Measurements from ENCODE around the gene ZNF536.

DNA sequence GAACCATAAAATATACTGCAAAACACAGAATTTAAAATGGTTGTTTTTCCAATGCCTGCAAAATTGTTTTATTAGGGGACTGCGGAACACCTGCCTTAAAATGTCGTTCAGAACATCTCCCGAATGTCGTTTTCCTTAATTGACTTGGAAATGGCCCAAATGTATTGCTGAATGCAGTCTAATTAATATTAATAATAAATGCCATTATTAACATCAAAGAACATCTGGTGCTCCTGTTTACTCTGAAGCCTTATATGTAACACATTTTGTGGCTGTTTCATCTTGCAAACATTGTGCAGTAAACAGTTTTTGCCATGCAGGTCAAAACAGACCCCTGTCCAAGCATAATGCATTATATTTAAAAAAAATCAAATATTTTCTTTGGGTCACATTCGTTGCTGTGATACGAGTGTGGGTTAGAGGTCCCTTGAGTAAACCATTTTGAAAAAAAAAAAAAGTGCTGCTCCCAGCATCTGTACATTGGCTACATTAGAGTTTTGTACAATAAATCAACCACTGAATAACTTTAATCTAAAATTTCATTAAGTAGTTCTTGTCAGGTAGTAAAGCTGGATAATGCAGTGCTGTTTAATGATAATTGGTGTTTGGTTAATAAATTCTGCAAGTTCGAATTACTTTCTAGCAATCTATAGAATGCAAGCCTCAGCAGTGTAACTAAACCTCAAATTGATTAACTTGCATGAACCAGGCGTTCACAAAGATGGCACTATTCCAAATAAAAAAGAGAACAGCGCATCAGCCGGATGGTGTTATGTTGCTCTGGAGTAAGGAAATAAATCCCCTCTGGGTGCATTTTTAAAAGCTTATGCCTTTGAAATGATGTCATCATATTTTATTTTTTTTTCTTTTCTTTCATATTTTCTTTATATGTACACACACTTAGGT lies 140.2 kb downstream of the ZNF536 start:
- TF ChIP-seq POLR2A (IDR thresholded peaks at IDR 0.05; ENCODE audit: extremely low read depth, insufficient read length) (no peak), MYC (IDR thresholded peaks at IDR 0.05; ENCODE audit: low read depth, low read length) (no peak)
- TF ChIP-seq, protein P1, sequence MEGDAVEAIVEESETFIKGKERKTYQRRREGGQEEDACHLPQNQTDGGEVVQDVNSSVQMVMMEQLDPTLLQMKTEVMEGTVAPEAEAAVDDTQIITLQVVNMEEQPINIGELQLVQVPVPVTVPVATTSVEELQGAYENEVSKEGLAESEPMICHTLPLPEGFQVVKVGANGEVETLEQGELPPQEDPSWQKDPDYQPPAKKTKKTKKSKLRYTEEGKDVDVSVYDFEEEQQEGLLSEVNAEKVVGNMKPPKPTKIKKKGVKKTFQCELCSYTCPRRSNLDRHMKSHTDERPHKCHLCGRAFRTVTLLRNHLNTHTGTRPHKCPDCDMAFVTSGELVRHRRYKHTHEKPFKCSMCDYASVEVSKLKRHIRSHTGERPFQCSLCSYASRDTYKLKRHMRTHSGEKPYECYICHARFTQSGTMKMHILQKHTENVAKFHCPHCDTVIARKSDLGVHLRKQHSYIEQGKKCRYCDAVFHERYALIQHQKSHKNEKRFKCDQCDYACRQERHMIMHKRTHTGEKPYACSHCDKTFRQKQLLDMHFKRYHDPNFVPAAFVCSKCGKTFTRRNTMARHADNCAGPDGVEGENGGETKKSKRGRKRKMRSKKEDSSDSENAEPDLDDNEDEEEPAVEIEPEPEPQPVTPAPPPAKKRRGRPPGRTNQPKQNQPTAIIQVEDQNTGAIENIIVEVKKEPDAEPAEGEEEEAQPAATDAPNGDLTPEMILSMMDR (IDR thresholded peaks at IDR 0.05; ENCODE audit: low read depth, low read length) = no peak
- TF ChIP-seq, protein P2, sequence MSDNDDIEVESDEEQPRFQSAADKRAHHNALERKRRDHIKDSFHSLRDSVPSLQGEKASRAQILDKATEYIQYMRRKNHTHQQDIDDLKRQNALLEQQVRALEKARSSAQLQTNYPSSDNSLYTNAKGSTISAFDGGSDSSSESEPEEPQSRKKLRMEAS (IDR thresholded peaks at IDR 0.05; ENCODE audit: low read depth, low read length) = no peak
